SK-N-SH treated with all-trans-retinoic acid at 6 μM for 48 hours (cell line): Measurements from ENCODE around the gene LRRC4C.

Experiments
- ARNTL ChIP-seq: fragments of 450-650 bp; formaldehyde crosslinking; IDR thresholded peaks from 2 replicates; pipeline ENCODE4 v1.5.0; 2020; ENCODE audit warnings: low read depth, mild to moderate bottlenecking, moderate library complexity, borderline replicate concordance
- ESRRG ChIP-seq: fragments of 250-450 bp; sonication (Bioruptor Pico); IDR thresholded peaks from 2 replicates; pipeline ENCODE4 v1.6.1; 2021; ENCODE audit warnings: mild to moderate bottlenecking
- OSR1 ChIP-seq: fragments of 250-450 bp; sonication (Bioruptor Pico); IDR thresholded peaks from 2 replicates; pipeline ENCODE4 v1.8.0; 2022; ENCODE audit warnings: moderate library complexity, mild to moderate bottlenecking, inconsistent platforms
- PPARA ChIP-seq: fragments of 250-450 bp; sonication (Bioruptor Pico); IDR thresholded peaks from 2 replicates; pipeline ENCODE4 v1.5.0; 2020; ENCODE audit warnings: mild to moderate bottlenecking, borderline replicate concordance
- SNAI2 ChIP-seq: fragments of 250-450 bp; sonication (Bioruptor Pico); IDR thresholded peaks from 2 replicates; pipeline ENCODE4 v1.5.0; 2020; ENCODE audit warnings: mild to moderate bottlenecking, moderate library complexity
- ZFP3 ChIP-seq: fragments of 250-450 bp; sonication (Bioruptor Pico); IDR thresholded peaks from 2 replicates; pipeline ENCODE4 v1.5.0; 2020; ENCODE audit warnings: mild to moderate bottlenecking, moderate library complexity
- TF ChIP-seq, protein P1 (sequence below): fragments of 250-450 bp; sonication (Bioruptor Pico); IDR thresholded peaks from 2 replicates; pipeline ENCODE4 v1.8.0; 2020; ENCODE audit warnings: mild to moderate bottlenecking, moderate library complexity, borderline replicate concordance
- TF ChIP-seq, protein P2 (sequence below): fragments of 250-450 bp; sonication (Bioruptor Pico); IDR thresholded peaks from 2 replicates; pipeline ENCODE4 v1.5.1; 2020; ENCODE audit warnings: low read depth, mild to moderate bottlenecking, moderate library complexity

DNA sequence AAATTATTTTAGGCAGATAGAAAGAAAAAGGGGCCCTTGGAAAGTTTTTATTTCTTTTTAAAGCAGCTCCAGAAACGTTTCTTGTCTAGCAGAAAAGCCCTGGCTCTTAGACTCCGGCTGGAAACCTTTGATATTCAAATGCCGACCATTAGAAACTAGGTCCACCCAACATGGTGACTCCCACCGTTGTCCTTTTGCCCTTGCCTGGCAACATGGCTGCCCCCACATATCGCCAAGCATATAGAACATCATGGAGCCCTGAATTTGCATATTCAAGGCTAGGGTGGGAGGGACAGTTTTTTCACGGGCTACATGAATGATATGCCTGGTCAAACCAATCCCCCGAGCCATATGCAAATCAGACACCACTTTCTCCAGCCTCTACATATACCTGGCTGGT lies 1379.0 kb downstream of the LRRC4C start:
- TF ChIP-seq OSR1 (CRISPR knock-in tag) (no peak), ARNTL (no peak), ESRRG (CRISPR knock-in tag) (no peak), PPARA (CRISPR knock-in tag) (no peak), ZFP3 (CRISPR knock-in tag) (no peak), SNAI2 (no peak)
- TF ChIP-seq, protein P1, sequence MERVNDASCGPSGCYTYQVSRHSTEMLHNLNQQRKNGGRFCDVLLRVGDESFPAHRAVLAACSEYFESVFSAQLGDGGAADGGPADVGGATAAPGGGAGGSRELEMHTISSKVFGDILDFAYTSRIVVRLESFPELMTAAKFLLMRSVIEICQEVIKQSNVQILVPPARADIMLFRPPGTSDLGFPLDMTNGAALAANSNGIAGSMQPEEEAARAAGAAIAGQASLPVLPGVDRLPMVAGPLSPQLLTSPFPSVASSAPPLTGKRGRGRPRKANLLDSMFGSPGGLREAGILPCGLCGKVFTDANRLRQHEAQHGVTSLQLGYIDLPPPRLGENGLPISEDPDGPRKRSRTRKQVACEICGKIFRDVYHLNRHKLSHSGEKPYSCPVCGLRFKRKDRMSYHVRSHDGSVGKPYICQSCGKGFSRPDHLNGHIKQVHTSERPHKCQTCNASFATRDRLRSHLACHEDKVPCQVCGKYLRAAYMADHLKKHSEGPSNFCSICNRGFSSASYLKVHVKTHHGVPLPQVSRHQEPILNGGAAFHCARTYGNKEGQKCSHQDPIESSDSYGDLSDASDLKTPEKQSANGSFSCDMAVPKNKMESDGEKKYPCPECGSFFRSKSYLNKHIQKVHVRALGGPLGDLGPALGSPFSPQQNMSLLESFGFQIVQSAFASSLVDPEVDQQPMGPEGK (CRISPR knock-in tag) = no peak
- TF ChIP-seq, protein P2, sequence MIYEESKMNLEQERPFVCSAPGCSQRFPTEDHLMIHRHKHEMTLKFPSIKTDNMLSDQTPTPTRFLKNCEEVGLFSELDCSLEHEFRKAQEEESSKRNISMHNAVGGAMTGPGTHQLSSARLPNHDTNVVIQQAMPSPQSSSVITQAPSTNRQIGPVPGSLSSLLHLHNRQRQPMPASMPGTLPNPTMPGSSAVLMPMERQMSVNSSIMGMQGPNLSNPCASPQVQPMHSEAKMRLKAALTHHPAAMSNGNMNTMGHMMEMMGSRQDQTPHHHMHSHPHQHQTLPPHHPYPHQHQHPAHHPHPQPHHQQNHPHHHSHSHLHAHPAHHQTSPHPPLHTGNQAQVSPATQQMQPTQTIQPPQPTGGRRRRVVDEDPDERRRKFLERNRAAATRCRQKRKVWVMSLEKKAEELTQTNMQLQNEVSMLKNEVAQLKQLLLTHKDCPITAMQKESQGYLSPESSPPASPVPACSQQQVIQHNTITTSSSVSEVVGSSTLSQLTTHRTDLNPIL (CRISPR knock-in tag) = no peak
